ENCODE measurements around the gene SLC17A3.

GRCh38 chr6:25829375-25829774, 44.7 kb downstream of the SLC17A3 start:
- TF ChIP-seq, protein P1, sequence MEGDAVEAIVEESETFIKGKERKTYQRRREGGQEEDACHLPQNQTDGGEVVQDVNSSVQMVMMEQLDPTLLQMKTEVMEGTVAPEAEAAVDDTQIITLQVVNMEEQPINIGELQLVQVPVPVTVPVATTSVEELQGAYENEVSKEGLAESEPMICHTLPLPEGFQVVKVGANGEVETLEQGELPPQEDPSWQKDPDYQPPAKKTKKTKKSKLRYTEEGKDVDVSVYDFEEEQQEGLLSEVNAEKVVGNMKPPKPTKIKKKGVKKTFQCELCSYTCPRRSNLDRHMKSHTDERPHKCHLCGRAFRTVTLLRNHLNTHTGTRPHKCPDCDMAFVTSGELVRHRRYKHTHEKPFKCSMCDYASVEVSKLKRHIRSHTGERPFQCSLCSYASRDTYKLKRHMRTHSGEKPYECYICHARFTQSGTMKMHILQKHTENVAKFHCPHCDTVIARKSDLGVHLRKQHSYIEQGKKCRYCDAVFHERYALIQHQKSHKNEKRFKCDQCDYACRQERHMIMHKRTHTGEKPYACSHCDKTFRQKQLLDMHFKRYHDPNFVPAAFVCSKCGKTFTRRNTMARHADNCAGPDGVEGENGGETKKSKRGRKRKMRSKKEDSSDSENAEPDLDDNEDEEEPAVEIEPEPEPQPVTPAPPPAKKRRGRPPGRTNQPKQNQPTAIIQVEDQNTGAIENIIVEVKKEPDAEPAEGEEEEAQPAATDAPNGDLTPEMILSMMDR (IDR thresholded peaks at IDR 0.05) = no peak
- TF ChIP-seq MYBL2 (CRISPR knock-in tag; IDR thresholded peaks at IDR 0.05) = no peak
- TF ChIP-seq, protein P2, sequence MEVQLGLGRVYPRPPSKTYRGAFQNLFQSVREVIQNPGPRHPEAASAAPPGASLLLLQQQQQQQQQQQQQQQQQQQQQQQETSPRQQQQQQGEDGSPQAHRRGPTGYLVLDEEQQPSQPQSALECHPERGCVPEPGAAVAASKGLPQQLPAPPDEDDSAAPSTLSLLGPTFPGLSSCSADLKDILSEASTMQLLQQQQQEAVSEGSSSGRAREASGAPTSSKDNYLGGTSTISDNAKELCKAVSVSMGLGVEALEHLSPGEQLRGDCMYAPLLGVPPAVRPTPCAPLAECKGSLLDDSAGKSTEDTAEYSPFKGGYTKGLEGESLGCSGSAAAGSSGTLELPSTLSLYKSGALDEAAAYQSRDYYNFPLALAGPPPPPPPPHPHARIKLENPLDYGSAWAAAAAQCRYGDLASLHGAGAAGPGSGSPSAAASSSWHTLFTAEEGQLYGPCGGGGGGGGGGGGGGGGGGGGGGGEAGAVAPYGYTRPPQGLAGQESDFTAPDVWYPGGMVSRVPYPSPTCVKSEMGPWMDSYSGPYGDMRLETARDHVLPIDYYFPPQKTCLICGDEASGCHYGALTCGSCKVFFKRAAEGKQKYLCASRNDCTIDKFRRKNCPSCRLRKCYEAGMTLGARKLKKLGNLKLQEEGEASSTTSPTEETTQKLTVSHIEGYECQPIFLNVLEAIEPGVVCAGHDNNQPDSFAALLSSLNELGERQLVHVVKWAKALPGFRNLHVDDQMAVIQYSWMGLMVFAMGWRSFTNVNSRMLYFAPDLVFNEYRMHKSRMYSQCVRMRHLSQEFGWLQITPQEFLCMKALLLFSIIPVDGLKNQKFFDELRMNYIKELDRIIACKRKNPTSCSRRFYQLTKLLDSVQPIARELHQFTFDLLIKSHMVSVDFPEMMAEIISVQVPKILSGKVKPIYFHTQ (CRISPR knock-in tag; IDR thresholded peaks at IDR 0.05) = no peak
